Panc1 (cell line): ENCODE results near the gene ARL11.
"Not testable (repeated sequence)": the region's sequence is repeated elsewhere in the genome, so short reads cannot be mapped to it uniquely, and the experiment has no call there.

Experiments
- POLR2AphosphoS5 ChIP-seq: IDR thresholded peaks from 2 replicates; pipeline ENCODE4 v1.6.1; 2012; ENCODE audit warnings: mild to moderate bottlenecking, low read depth, low read length, moderate library complexity
- SIN3A ChIP-seq: IDR thresholded peaks from 2 replicates; pipeline ENCODE4 v1.6.1; 2012; ENCODE audit warnings: low read depth, mild to moderate bottlenecking, low read length, moderate library complexity, borderline replicate concordance; ENCODE audit not compliant: insufficient read depth
- TCF7L2 ChIP-seq: IDR thresholded peaks from 2 replicates; pipeline ENCODE4 v1.6.1; 2011; ENCODE audit warnings: mild to moderate bottlenecking, low read depth, low read length, inconsistent platforms
- TF ChIP-seq, protein P1 (sequence below): fragments of 450-650 bp; IDR thresholded peaks from 2 replicates; pipeline ENCODE4 v1.5.1; 2017; ENCODE audit warnings: mild to moderate bottlenecking
- TF ChIP-seq, protein P2 (sequence below), 2 experiments: IDR thresholded peaks; 2 replicates each; pipeline ENCODE4 v1.6.1; 2011 to 2012; ENCODE audit warnings: low read depth in 2 of 2, control low read depth in 1 of 2, low read length in 1 of 2, mild to moderate bottlenecking in 1 of 2, moderate library complexity in 1 of 2; ENCODE audit not compliant: insufficient read depth in 1 of 2

DNA sequence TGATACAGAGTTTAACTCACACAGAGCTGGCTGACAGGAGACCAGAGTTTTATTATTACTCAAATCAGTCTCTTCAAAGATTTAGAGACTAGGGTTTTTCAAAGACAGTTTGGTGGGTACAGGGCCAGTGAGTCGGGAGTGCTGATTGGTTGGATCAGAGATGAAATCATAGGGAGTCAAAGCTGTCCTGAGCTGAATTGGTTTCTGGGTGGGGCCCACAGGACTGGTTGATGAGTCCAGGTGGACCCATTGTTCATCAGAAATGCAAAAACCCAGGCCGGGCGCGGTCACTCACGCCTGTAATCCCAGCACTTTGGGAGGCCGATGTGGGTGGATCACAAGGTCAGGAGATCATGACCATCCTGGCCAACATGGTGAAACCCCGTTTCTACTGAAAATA is 25.7 kb upstream of the ARL11 start:
- TF ChIP-seq, protein P1, sequence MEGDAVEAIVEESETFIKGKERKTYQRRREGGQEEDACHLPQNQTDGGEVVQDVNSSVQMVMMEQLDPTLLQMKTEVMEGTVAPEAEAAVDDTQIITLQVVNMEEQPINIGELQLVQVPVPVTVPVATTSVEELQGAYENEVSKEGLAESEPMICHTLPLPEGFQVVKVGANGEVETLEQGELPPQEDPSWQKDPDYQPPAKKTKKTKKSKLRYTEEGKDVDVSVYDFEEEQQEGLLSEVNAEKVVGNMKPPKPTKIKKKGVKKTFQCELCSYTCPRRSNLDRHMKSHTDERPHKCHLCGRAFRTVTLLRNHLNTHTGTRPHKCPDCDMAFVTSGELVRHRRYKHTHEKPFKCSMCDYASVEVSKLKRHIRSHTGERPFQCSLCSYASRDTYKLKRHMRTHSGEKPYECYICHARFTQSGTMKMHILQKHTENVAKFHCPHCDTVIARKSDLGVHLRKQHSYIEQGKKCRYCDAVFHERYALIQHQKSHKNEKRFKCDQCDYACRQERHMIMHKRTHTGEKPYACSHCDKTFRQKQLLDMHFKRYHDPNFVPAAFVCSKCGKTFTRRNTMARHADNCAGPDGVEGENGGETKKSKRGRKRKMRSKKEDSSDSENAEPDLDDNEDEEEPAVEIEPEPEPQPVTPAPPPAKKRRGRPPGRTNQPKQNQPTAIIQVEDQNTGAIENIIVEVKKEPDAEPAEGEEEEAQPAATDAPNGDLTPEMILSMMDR = not testable (repeated sequence)
- TF ChIP-seq, protein P2, sequence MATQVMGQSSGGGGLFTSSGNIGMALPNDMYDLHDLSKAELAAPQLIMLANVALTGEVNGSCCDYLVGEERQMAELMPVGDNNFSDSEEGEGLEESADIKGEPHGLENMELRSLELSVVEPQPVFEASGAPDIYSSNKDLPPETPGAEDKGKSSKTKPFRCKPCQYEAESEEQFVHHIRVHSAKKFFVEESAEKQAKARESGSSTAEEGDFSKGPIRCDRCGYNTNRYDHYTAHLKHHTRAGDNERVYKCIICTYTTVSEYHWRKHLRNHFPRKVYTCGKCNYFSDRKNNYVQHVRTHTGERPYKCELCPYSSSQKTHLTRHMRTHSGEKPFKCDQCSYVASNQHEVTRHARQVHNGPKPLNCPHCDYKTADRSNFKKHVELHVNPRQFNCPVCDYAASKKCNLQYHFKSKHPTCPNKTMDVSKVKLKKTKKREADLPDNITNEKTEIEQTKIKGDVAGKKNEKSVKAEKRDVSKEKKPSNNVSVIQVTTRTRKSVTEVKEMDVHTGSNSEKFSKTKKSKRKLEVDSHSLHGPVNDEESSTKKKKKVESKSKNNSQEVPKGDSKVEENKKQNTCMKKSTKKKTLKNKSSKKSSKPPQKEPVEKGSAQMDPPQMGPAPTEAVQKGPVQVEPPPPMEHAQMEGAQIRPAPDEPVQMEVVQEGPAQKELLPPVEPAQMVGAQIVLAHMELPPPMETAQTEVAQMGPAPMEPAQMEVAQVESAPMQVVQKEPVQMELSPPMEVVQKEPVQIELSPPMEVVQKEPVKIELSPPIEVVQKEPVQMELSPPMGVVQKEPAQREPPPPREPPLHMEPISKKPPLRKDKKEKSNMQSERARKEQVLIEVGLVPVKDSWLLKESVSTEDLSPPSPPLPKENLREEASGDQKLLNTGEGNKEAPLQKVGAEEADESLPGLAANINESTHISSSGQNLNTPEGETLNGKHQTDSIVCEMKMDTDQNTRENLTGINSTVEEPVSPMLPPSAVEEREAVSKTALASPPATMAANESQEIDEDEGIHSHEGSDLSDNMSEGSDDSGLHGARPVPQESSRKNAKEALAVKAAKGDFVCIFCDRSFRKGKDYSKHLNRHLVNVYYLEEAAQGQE (IDR thresholded peaks at IDR 0.05; ENCODE audit: insufficient read depth in 1 of 2, low read depth in 2 of 2, low read length in 1 of 2) = not testable (repeated sequence)
- not testable (repeated sequence) for TF ChIP-seq POLR2AphosphoS5, SIN3A, TCF7L2
